ENCODE data around the gene WWOX.

Gene WWOX

DNA sequence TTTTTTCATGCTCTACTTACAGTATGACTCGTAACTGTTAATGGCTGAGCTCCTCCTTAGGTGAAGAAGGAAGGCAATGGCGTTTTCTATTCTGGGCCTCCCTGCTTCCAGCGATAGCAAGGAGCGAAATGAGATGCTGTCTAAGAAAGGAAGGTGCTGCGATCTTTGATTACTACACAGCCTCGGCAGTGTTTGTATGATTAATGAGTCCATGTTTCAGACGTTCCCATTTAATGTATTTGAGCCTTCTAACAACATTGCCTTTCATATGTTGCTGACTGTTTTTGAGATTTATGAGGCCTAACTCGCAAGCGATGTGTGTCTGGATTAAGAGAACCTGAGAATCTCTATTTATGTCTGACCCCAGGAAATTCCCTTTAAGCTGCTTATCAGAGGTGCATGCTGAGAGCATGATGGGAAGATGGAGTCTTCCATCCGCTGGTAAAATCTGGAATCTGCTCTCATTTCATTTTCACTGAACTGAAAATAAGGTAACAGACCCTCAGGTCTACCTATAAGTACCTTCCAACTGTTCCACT is 403.4 kb downstream of the WWOX start:
- H3K27me3 ChIP-seq (ENCODE audit: control insufficient read depth in 2 of 2, insufficient read depth in 2 of 2, low read length in 2 of 2) = no peaks in the 10 kb centered on the region
- H3K27ac ChIP-seq (ENCODE audit: low read depth in 2 of 2, low read length in 2 of 2) = no peak overlapping the region
- no peaks in the 10 kb centered on the region for H3K9me3 ChIP-seq (ENCODE audit: control insufficient read depth in 2 of 2, low read length in 2 of 2)
- H3K9ac ChIP-seq (ENCODE audit: low read depth in 1 of 2, low read length in 2 of 2) = no peak overlapping the region
- H3K4me1 ChIP-seq (ENCODE audit: control insufficient read depth in 2 of 2, insufficient read depth in 2 of 2, low read length in 2 of 2) = peaks cover 0 to 3% of the 10 kb centered on the region in 2 donors
- H3K36me3 ChIP-seq (ENCODE audit: control insufficient read depth in 2 of 2, insufficient read depth in 2 of 2, low read length in 2 of 2) = no peaks in the 10 kb centered on the region
- H3K4me3 ChIP-seq (ENCODE audit: low read length in 2 of 2) = no peak overlapping the region

DNA sequence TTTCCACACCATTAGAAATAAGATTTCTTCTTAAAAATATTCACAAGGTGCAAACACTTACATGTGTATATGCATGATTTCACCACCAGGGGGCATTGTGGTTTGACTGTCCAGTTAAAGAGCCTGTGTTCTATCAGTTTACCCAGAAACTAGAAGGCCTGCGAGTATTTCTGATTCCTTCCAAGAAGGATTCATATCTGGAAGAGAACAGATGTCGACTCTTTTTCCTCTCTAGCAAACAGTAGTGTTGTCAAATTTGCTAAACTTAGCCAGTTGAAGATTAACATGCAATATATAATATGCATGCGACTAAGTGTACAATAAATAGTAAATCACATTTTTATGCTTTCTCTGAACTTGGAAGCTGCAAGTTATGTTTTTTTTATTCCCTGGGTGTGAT is 404.1 kb downstream of the WWOX start:
- Histone ChIP-seq H3K36me3 (ENCODE audit: control insufficient read depth in 2 of 2, insufficient read depth in 2 of 2, low read length in 2 of 2) (no peaks in the 10 kb centered on the region), H3K4me3 (ENCODE audit: low read length in 2 of 2) (no peak overlapping the region), H3K9ac (ENCODE audit: low read depth in 1 of 2, low read length in 2 of 2) (no peak overlapping the region), H3K27me3 (ENCODE audit: control insufficient read depth in 2 of 2, insufficient read depth in 2 of 2, low read length in 2 of 2) (no peaks in the 10 kb centered on the region), H3K9me3 (ENCODE audit: control insufficient read depth in 2 of 2, low read length in 2 of 2) (no peaks in the 10 kb centered on the region), H3K27ac (ENCODE audit: low read depth in 2 of 2, low read length in 2 of 2) (no peak overlapping the region), H3K4me1 (ENCODE audit: control insufficient read depth in 2 of 2, insufficient read depth in 2 of 2, low read length in 2 of 2) (peaks cover 0 to under 1% of the 10 kb centered on the region in 2 donors)

DNA sequence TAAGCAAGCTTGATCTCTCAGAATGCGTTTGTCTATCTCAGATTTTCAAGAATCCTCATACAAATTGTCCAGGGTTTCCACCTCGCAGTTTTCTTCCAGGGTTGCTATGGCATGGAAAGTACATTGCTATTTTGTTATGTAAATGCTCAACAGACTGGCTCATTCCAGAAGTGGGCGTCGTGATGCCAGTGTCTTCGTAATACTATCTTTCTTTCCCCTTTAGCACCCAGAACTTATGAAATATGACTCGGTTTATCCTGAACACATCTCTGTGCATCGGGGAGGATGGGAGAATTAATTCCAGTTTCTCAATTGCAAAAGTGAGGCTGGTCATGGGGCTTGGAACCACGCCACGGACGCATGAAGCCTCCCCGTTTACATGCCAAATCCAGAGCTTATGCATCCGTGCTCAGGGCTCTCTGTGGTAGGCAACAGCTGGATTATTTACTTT is 405.0 kb downstream of the WWOX start:
- Histone ChIP-seq H3K9ac (ENCODE audit: low read depth in 1 of 2, low read length in 2 of 2) (no peak overlapping the region), H3K4me1 (ENCODE audit: control insufficient read depth in 2 of 2, insufficient read depth in 2 of 2, low read length in 2 of 2) (no peaks in the 10 kb centered on the region), H3K9me3 (ENCODE audit: control insufficient read depth in 2 of 2, low read length in 2 of 2) (no peaks in the 10 kb centered on the region), H3K36me3 (ENCODE audit: control insufficient read depth in 2 of 2, insufficient read depth in 2 of 2, low read length in 2 of 2) (no peaks in the 10 kb centered on the region), H3K4me3 (ENCODE audit: low read length in 2 of 2) (no peak overlapping the region), H3K27ac (ENCODE audit: low read depth in 2 of 2, low read length in 2 of 2) (no peak overlapping the region), H3K27me3 (ENCODE audit: control insufficient read depth in 2 of 2, insufficient read depth in 2 of 2, low read length in 2 of 2) (no peaks in the 10 kb centered on the region)

DNA sequence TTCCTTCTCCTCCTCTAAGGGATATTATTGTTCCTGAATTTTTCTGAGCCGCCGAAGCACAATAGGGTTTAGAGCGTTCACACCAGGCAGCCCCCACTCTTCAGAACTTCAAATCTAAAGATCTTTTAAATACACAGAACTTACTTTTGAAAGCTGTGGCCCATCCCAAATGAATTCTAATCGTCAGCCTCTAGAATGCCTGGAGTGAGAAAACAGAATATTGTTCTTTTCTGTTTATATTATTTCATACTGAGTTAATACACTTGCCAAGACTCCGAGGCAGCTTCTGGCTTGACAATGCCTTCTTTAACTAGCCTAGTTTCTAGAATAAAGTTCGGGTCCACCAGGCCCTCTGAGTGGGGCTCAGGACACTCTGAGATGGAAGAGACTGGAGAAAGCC is 405.6 kb downstream of the WWOX start:
- peak overlapping the region; percentile 27 to 35 for H3K27ac ChIP-seq (ENCODE audit: low read depth in 2 of 2, low read length in 2 of 2)
- H3K4me3 ChIP-seq (ENCODE audit: low read length in 2 of 2) = no peak overlapping the region
- no peaks in the 10 kb centered on the region for H3K27me3 ChIP-seq (ENCODE audit: control insufficient read depth in 2 of 2, insufficient read depth in 2 of 2, low read length in 2 of 2)
- H3K9me3 ChIP-seq (ENCODE audit: control insufficient read depth in 2 of 2, low read length in 2 of 2) = no peaks in the 10 kb centered on the region
- no peaks in the 10 kb centered on the region for H3K36me3 ChIP-seq (ENCODE audit: control insufficient read depth in 2 of 2, insufficient read depth in 2 of 2, low read length in 2 of 2)
- H3K9ac ChIP-seq (ENCODE audit: low read depth in 1 of 2, low read length in 2 of 2) = no peak overlapping the region
- H3K4me1 ChIP-seq (ENCODE audit: control insufficient read depth in 2 of 2, insufficient read depth in 2 of 2, low read length in 2 of 2) = no peaks in the 10 kb centered on the region

DNA sequence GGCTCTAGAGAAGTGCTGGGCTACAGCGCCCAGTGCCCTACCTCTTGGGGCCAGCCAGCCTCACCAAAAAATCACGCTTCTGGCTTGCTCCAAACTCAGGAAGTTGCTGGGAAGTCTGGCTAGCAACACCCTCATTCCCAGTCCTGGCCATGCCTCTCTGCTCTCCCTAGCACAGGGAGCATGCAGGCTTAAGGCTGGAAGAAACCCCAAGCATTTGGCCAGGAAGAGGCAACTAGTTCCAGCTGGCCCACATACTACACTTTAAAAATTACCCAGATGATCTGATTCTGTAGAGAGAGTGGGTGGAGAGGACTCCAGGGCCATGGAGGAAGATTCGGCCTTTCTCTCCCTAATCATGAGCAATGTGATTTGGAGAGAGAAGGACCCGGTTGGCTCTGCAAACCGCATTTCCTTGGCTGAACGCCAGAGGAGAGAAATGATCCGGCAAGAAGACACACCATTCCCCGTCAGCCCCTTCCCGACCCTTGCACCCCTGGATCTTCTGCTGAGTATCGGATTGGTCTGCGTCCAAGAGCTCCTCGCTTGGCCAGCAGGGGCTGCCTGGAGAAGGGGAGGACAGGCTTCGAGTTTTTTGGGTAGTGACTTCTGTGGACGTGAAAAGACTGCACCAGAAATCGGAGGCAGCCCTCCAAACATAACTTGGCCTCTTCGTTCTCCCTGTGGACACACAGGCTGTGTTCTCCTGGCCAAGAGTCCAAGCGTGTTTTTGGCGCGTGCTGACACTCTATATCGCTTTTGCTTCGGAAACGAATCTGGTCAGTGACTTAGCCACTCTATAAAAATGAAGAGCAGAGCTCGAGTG is 406.3 kb downstream of the WWOX start:
- H3K27me3 ChIP-seq (ENCODE audit: control insufficient read depth in 2 of 2, insufficient read depth in 2 of 2, low read length in 2 of 2) = no peaks in the 10 kb centered on the region
- H3K36me3 ChIP-seq (ENCODE audit: control insufficient read depth in 2 of 2, insufficient read depth in 2 of 2, low read length in 2 of 2) = no peaks in the 10 kb centered on the region
- no peaks in the 10 kb centered on the region for H3K9me3 ChIP-seq (ENCODE audit: control insufficient read depth in 2 of 2, low read length in 2 of 2)
- H3K4me3 ChIP-seq (ENCODE audit: low read length in 2 of 2) = peak overlapping the region in 1 of 2 donors; percentile 29
- H3K9ac ChIP-seq (ENCODE audit: low read depth in 1 of 2, low read length in 2 of 2) = no peak overlapping the region
- no peaks in the 10 kb centered on the region for H3K4me1 ChIP-seq (ENCODE audit: control insufficient read depth in 2 of 2, insufficient read depth in 2 of 2, low read length in 2 of 2)
- H3K27ac ChIP-seq (ENCODE audit: low read depth in 2 of 2, low read length in 2 of 2) = peak overlapping the region; percentile 27 to 35

DNA sequence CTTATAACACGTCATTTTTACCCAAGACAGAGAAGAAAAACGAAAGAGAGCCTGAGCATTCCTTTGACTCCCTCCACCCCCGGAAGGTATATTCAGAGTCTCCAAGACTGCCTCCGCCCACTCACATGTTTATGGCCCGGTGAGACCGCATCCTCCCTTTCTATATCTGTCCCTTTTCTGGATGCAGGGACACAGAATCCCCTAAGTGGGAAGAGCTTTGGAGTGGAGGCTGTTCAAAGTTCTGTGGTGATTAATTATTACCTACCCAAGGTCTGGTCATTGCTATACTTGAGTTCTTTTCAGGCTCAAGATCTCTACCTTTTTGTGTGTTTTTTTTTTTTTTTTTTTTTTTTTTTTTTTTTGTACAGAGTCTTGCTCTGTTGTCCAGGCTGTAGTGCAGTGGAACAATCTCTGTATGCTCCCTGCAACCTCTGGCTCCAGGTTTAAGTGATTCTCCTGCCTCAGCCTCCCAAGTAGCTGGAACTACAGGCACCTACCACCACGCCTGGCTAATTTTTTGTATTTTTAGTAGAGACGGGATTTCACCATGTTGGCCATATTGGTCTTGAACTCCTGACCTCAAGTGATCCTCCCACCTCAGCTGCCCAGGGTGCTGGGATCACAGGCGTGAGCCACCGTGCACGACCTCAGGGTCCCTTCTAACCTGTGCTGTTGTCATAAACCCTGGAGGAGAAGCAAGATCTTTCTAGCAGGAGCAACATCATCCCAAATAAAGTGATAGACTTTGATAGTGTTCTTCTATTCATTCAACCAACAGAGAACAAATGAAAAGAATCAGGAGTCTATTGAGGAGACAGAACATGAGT is 407.1 kb downstream of the WWOX start:
- no peaks in the 10 kb centered on the region for H3K36me3 ChIP-seq (ENCODE audit: control insufficient read depth in 2 of 2, insufficient read depth in 2 of 2, low read length in 2 of 2)
- no peak overlapping the region for H3K9ac ChIP-seq (ENCODE audit: low read depth in 1 of 2, low read length in 2 of 2)
- no peaks in the 10 kb centered on the region for H3K9me3 ChIP-seq (ENCODE audit: control insufficient read depth in 2 of 2, low read length in 2 of 2)
- no peaks in the 10 kb centered on the region for H3K27me3 ChIP-seq (ENCODE audit: control insufficient read depth in 2 of 2, insufficient read depth in 2 of 2, low read length in 2 of 2)
- no peak overlapping the region for H3K4me3 ChIP-seq (ENCODE audit: low read length in 2 of 2)
- no peaks in the 10 kb centered on the region for H3K4me1 ChIP-seq (ENCODE audit: control insufficient read depth in 2 of 2, insufficient read depth in 2 of 2, low read length in 2 of 2)
- H3K27ac ChIP-seq (ENCODE audit: low read depth in 2 of 2, low read length in 2 of 2) = peak overlapping the region; percentile 27 to 35

DNA sequence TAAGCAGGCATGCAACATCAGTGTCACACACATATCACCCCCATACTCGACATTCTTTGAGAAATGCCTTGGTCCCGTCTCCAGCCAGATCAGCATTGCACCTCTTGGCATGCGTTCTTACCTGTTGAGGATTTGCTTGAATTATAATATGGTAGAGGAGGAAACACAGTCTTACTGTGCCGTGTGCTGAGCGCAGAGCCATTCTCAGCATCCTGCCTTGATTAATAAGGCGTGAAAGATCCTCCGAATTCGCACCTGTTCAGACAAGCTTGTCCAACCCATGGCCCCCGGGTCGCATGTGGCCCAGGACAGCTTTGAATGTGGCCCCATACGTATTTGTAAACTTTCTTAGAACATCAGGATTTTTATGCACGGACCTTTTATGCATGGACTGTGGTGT is 408.1 kb downstream of the WWOX start:
- no peak overlapping the region for H3K9ac ChIP-seq (ENCODE audit: low read depth in 1 of 2, low read length in 2 of 2)
- no peaks in the 10 kb centered on the region for H3K9me3 ChIP-seq (ENCODE audit: control insufficient read depth in 2 of 2, low read length in 2 of 2)

DNA sequence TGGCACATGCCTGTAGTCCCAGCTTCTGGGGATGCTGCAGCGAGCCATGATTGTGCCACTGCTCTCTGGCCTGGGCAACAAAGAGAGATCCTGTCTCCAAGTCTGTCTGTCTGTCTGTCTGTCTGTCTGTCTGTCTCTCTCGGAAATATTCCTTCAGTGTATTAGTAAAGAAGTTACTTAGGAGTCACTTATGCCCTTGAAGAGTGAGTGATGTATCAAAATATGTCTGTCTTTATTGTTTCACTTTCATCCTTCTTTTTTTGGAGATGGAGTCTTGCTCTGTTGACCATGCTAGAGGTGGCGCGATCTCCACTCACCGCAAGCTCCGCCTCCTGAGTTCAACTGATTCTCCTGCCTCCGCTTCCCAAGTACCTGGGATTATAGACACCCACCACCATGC is 410.5 kb downstream of the WWOX start:
- no peaks in the 10 kb centered on the region for H3K4me1 ChIP-seq (ENCODE audit: control insufficient read depth in 2 of 2, insufficient read depth in 2 of 2, low read length in 2 of 2)
- no peak overlapping the region for H3K9ac ChIP-seq (ENCODE audit: low read depth in 1 of 2, low read length in 2 of 2)
- no peaks in the 10 kb centered on the region for H3K9me3 ChIP-seq (ENCODE audit: control insufficient read depth in 2 of 2, low read length in 2 of 2)
- H3K36me3 ChIP-seq (ENCODE audit: control insufficient read depth in 2 of 2, insufficient read depth in 2 of 2, low read length in 2 of 2) = no peaks in the 10 kb centered on the region
- no peak overlapping the region for H3K27ac ChIP-seq (ENCODE audit: low read depth in 2 of 2, low read length in 2 of 2)
- H3K4me3 ChIP-seq (ENCODE audit: low read length in 2 of 2) = no peak overlapping the region
- H3K27me3 ChIP-seq (ENCODE audit: control insufficient read depth in 2 of 2, insufficient read depth in 2 of 2, low read length in 2 of 2) = no peaks in the 10 kb centered on the region

More for the DNA sequence above, 408.1 kb downstream of the WWOX start:
- Histone ChIP-seq H3K36me3 (ENCODE audit: control insufficient read depth in 2 of 2, insufficient read depth in 2 of 2, low read length in 2 of 2) (no peaks in the 10 kb centered on the region), H3K4me1 (ENCODE audit: control insufficient read depth in 2 of 2, insufficient read depth in 2 of 2, low read length in 2 of 2) (no peaks in the 10 kb centered on the region), H3K4me3 (ENCODE audit: low read length in 2 of 2) (no peak overlapping the region), H3K27ac (ENCODE audit: low read depth in 2 of 2, low read length in 2 of 2) (no peak overlapping the region), H3K27me3 (ENCODE audit: control insufficient read depth in 2 of 2, insufficient read depth in 2 of 2, low read length in 2 of 2) (no peaks in the 10 kb centered on the region)

DNA sequence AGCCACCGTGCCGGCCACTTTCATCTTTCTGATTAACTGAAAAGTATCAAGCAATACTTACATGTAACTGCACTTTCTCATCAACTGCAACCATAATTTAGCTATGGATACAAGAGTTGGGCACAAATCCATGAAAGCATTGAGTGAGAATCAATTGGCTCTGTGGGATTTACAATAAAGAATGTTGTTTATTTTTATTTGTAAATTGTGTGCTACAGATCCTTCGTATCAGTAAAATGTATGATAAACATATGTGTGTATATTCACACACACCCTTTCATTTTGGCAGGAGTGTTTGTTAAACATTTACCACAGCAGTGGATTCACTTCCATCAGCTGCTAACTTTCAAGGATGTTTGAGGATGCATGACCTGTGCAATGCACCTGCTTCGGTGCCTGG is 411.0 kb downstream of the WWOX start:
- Histone ChIP-seq H3K27me3 (ENCODE audit: control insufficient read depth in 2 of 2, insufficient read depth in 2 of 2, low read length in 2 of 2) (no peaks in the 10 kb centered on the region), H3K4me1 (ENCODE audit: control insufficient read depth in 2 of 2, insufficient read depth in 2 of 2, low read length in 2 of 2) (no peaks in the 10 kb centered on the region), H3K9me3 (ENCODE audit: control insufficient read depth in 2 of 2, low read length in 2 of 2) (no peaks in the 10 kb centered on the region), H3K9ac (ENCODE audit: low read depth in 1 of 2, low read length in 2 of 2) (no peak overlapping the region), H3K4me3 (ENCODE audit: low read length in 2 of 2) (no peak overlapping the region), H3K36me3 (ENCODE audit: control insufficient read depth in 2 of 2, insufficient read depth in 2 of 2, low read length in 2 of 2) (no peaks in the 10 kb centered on the region), H3K27ac (ENCODE audit: low read depth in 2 of 2, low read length in 2 of 2) (no peak overlapping the region)

DNA sequence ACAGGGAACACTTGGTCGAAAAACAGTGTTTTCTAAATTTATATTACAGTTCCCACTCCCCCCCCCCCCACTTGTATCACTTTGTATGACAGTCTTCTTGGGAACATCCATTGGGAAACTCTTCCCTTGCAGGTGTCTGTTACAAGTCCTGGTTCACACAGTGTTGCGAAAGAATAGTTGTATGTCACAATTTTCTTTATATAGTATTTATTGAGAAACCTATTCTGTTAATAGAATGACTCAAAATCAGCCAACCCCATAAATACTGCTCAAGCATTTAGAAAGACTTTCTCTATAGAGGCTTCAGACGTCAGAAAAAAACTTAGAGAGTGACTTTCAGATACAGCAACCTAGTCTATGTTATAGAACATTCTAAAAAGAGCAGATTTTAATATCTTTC is 414.4 kb downstream of the WWOX start:
- Histone ChIP-seq H3K27me3 (ENCODE audit: control insufficient read depth in 2 of 2, insufficient read depth in 2 of 2, low read length in 2 of 2) (no peaks in the 10 kb centered on the region), H3K4me3 (ENCODE audit: low read length in 2 of 2) (no peak overlapping the region), H3K4me1 (ENCODE audit: control insufficient read depth in 2 of 2, insufficient read depth in 2 of 2, low read length in 2 of 2) (no peaks in the 10 kb centered on the region), H3K36me3 (ENCODE audit: control insufficient read depth in 2 of 2, insufficient read depth in 2 of 2, low read length in 2 of 2) (no peaks in the 10 kb centered on the region), H3K9ac (ENCODE audit: low read depth in 1 of 2, low read length in 2 of 2) (no peak overlapping the region), H3K27ac (ENCODE audit: low read depth in 2 of 2, low read length in 2 of 2) (no peak overlapping the region), H3K9me3 (ENCODE audit: control insufficient read depth in 2 of 2, low read length in 2 of 2) (no peaks in the 10 kb centered on the region)

Data from mucosa of rectum (tissue), 2 donors.